Type B pancreatic cell (in vitro differentiated cells): ENCODE measurements around the gene ATP5PD. TPM values are rescaled to one million over a fixed set of nuclear protein-coding genes. Genes with fewer than 3 reads are reported as not detected.
A peak's percentile ranks its signal among the peaks of the same experiment; 100 is the strongest.

Source experiments
- DNase-seq: peaks from one replicate; pipeline ENCODE4 v3.0.0; 2021; ENCODE audit warnings: mixed read lengths; ENCODE audit not compliant: unreplicated experiment; ENCODE audit errors: extremely low spot score
- H3K27ac Mint-ChIP-seq: 2 replicates; pipeline ENCODE4 v1.8.0; 2021; ENCODE audit warnings: mild to moderate bottlenecking, mixed read lengths
- H3K27me3 Mint-ChIP-seq: 2 replicates; pipeline ENCODE4 v1.8.0; 2021; ENCODE audit warnings: mixed read lengths
- H3K36me3 Mint-ChIP-seq: 2 replicates; pipeline ENCODE4 v1.8.0; 2021; ENCODE audit warnings: mixed read lengths
- H3K4me1 Mint-ChIP-seq: one replicate; pipeline ENCODE4 v1.8.0; 2021; ENCODE audit warnings: mixed read lengths; ENCODE audit not compliant: unreplicated experiment
- H3K4me3 Mint-ChIP-seq: 2 replicates; pipeline ENCODE4 v1.8.0; 2021; ENCODE audit warnings: mild to moderate bottlenecking, mixed read lengths
- H3K9me3 Mint-ChIP-seq: 2 replicates; pipeline ENCODE4 v1.8.0; 2021; ENCODE audit warnings: mixed read lengths
- long read RNA-seq: library from polyadenylated mRNA; unstranded; transcript quantifications from one replicate; pipeline ENCODE4 v2.0.0, GENCODE V29; 2020
- total RNA-seq: library from RNA; stranded (reverse); gene quantifications from 2 replicates; pipeline ENCODE4 v1.2.1, GENCODE V29; 2021; ENCODE audit warnings: low replicate concordance
- TF ChIP-seq, protein P1 (sequence below): fragments of 200-600 bp; sonication (generic); conservative IDR thresholded peaks from 2 replicates; pipeline ENCODE4 v1.5.0; 2021; ENCODE audit warnings: antibody characterized with exemption, mild to moderate bottlenecking

The ATP5PD gene
- total RNA-seq, result 239 and 287 TPM in 2 replicates
- long read RNA-seq, transcript ATP5PD-201 (6 exons, 603 nt), result major isoform, 36 of 47 reads
- long read RNA-seq, partial matches to known transcripts, result 3 of 47 reads
- long read RNA-seq, other reads (novel, unspliced or antisense), result 7 of 47 reads

GRCh38 chr17:75046407-75047289, at the start of gene ATP5PD, which contains the start of gene KCTD2:
ATP5PD (minus strand) TSS chr17:75046969; CDS start chr17:75042650, 4,319 bp downstream.
KCTD2 (plus strand) TSS chr17:75047225; CDS start chr17:75047251, 26 bp downstream.
- peak; percentile 96 for DNase-seq
- peak within 1 kb of the TSS; percentile 98 for H3K27ac Mint-ChIP-seq
- no peaks in the 10 kb centered on the region for H3K27me3 Mint-ChIP-seq
- no peaks in the 10 kb centered on the region for H3K9me3 Mint-ChIP-seq
- peak within 1 kb of the TSS; percentile 99 for H3K4me3 Mint-ChIP-seq
- TF ChIP-seq, protein P1, sequence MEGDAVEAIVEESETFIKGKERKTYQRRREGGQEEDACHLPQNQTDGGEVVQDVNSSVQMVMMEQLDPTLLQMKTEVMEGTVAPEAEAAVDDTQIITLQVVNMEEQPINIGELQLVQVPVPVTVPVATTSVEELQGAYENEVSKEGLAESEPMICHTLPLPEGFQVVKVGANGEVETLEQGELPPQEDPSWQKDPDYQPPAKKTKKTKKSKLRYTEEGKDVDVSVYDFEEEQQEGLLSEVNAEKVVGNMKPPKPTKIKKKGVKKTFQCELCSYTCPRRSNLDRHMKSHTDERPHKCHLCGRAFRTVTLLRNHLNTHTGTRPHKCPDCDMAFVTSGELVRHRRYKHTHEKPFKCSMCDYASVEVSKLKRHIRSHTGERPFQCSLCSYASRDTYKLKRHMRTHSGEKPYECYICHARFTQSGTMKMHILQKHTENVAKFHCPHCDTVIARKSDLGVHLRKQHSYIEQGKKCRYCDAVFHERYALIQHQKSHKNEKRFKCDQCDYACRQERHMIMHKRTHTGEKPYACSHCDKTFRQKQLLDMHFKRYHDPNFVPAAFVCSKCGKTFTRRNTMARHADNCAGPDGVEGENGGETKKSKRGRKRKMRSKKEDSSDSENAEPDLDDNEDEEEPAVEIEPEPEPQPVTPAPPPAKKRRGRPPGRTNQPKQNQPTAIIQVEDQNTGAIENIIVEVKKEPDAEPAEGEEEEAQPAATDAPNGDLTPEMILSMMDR, result no peak
- peaks cover 2% of the 10 kb centered on the region for H3K36me3 Mint-ChIP-seq
- peaks cover 30% of the 10 kb centered on the region for H3K4me1 Mint-ChIP-seq

- H3K4me1 Mint-ChIP-seq, result peaks cover 15% of the 10 kb centered on the region
- TF ChIP-seq, protein P1, result no peak
- DNase-seq, result no peak
- H3K27me3 Mint-ChIP-seq, result no peaks in the 10 kb centered on the region
- peak overlapping the region; percentile 68 for H3K4me3 Mint-ChIP-seq
- H3K27ac Mint-ChIP-seq, result peak overlapping the region; percentile 100
- no peaks in the 10 kb centered on the region for H3K9me3 Mint-ChIP-seq
- peaks cover 9% of the 10 kb centered on the region for H3K36me3 Mint-ChIP-seq
These were observed 49.4 kb upstream of the ATP5PD start for GRCh38 chr17:75096082-75096625.

- H3K36me3 Mint-ChIP-seq, result peaks cover 9% of the 10 kb centered on the region
- H3K4me3 Mint-ChIP-seq, result no peak overlapping the region
- peaks cover 25% of the 10 kb centered on the region for H3K4me1 Mint-ChIP-seq
- H3K27me3 Mint-ChIP-seq, result no peaks in the 10 kb centered on the region
- H3K9me3 Mint-ChIP-seq, result no peaks in the 10 kb centered on the region
- TF ChIP-seq, protein P1, result no peak
- H3K27ac Mint-ChIP-seq, result peak overlapping the region; percentile 87
- no peak for DNase-seq
These were observed 48.2 kb upstream of the ATP5PD start for GRCh38 chr17:75094871-75095399.

DNA sequence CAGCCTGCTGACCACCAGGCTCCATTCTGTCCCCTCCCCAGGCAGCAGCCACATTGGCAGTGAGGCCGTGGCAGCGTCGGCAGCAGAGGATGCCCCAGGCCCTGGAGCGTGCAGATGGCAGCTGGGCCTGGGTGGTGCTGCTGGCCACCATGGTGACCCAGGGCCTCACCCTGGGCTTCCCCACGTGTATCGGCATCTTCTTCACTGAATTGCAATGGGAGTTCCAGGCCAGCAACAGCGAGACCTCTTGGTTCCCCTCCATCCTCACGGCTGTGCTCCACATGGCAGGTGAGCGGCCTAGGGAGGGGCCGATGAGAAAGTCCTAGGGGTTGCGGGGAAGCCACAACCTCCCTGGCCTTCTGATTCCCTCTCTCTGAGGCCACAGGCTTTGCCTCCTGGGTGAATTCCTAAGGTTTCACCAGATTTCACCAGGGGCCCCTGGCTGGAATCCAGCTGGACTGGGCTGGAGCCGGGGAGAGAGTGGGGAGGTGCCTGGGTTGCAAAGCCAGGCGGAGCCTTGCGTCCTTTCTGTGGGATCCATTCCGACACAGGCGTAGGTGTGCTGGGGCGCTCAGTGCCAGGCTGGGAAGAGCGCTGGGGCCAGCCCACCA, 46.9 kb upstream of the ATP5PD start:
- no peak for DNase-seq
- Mint-ChIP-seq H3K27me3 (no peaks in the 10 kb centered on the region), H3K36me3 (peaks cover 5% of the 10 kb centered on the region), H3K27ac (peak overlapping the region; percentile 87), H3K4me3 (no peak overlapping the region), H3K4me1 (peaks cover 33% of the 10 kb centered on the region), H3K9me3 (no peaks in the 10 kb centered on the region)
- TF ChIP-seq, protein P1, result no peak

DNA sequence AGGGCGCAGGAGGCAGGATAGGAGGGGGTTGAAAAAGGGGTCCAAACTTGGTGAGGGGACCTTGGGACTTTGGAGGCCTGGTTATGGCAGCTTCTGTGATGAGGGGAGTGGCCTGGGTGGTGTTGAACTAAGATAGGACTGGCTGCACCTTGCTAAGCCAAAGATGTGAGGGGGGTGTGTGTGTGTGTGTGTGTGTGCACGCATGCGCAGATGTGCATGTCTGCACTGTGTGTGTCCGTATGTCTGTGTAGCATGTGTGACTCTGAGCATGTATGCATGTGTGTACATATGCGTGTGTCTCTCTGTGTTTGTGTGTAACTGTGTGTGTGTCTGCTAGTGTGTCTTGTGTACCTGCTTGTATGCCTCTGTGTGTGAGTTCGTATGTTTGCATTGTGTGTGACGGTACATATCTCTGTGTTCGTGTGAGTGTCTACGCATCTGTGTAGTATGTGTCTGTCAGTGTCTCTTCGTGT, 45.1 kb upstream of the ATP5PD start:
- peaks cover 33% of the 10 kb centered on the region for H3K4me1 Mint-ChIP-seq
- TF ChIP-seq, protein P1, result no peak
- H3K36me3 Mint-ChIP-seq, result peaks cover 3% of the 10 kb centered on the region
- H3K9me3 Mint-ChIP-seq, result no peaks in the 10 kb centered on the region
- no peak for DNase-seq
- no peaks in the 10 kb centered on the region for H3K27me3 Mint-ChIP-seq
- H3K27ac Mint-ChIP-seq, result peak overlapping the region; percentile 87
- peak overlapping the region; percentile 77 for H3K4me3 Mint-ChIP-seq
